Activated CD4-positive, CD25-positive, alpha-beta regulatory T cell treated with anti-CD3 and anti-CD28 coated beads, Interleukin-2, amount 50 U/mL, for 16 hours (primary cell): ENCODE measurements around the gene GPR148.

Source experiments
- DNase-seq: peaks from one replicate; pipeline ENCODE4 v3.0.0-alpha.2; 2020; ENCODE audit warnings: low read depth, low spot score

Gene GPR148

DNA sequence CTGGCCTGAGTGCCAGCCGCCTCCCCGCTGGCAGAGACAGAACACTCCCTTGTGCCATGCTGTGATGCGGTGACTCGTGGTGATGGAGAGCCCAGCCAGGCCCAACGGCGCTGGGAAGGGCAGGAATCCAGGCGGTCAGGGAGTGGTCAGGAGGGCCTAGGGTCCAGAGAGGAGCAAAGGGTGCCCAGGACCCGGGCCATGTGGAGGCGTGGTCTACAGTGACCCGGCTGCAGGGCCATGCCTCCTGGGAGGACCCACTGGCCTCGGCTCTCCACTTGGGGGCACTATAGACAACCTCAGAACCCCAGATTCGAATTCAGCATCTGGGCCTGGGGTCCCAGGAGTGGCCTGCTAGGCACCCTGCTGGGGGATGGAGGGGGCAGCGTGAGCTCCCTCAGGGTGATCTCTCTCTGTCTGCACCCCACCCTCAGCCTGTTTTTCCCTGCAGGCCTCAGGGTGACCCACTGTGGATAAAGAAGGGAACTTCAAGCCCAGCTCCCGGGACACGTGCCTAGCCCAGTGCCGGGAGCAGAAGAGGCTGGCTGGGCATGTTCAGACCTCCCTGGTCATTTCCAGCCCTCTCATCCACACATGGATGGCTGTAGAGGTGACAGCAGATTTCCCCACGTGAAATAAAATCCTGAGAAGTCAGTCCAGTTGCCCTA is 39.5 kb downstream of the GPR148 start:
- DNase-seq = no peak

DNA sequence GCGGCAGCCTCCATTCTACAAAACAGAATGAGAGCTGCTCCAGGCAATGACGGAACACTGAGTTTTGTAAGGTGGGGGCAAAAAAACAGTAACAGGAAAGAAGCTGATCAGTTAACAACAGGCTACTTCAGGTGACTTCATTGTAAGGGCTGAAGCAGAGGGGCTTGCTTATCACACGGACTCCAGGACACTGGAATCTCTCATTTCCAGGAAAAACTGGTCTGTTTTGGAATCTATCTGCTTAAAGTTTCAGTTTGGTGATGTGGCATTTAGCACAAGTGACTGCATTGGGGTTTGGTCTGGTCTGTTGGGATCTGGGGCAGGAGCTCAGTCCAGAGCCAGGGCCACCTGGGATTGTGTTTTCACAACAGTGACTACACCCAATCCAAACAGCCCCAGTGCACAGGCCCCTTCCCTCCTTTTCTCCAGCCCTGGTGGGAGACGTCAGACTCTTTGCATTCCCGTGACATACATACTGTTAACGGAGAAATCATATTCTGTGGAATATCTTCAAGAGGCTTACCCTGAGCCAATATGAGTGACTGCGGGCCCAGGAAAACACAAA is 40.6 kb downstream of the GPR148 start:
- no peak for DNase-seq

DNA sequence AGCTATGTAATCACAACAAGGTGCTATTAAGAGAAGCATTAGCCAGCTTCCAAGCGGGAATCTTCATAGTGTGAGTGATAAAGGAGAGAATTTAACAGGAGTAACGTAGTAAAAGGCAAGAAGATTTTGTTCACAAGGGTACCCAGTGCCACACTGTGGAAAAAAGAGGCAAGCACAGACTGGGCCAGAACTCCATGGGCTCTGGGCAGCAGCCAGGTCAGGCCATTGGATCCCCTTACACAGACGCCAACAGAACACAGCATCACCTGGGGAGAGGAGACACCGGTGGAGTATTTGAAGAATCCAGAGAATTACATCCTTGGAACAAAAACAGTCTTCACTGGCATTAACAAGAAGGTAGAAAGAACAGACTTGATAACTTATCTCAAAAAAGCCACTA is 47.7 kb downstream of the GPR148 start:
- no peak for DNase-seq

DNA sequence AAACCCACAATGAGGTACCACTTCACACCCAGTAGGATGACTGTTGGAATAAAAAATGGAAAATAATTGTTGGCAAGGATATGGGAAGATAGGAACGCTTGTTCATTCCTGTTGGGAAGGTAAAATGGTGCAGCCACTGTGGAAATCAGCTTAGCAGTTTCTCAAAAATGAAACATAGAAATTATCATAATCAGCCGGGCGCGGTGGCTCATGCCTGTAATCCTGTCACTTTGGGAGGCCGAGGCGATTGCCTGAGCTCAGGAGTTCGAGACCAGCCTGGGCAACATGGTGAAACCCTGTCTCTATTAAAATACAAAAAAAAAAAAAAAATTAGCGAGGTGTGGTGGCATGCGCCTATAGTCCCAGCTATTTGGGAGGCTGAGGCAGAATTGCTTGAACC is 49.9 kb downstream of the GPR148 start:
- DNase-seq = no peak
